GM19025 (cell line): ENCODE data around the gene TTC39B.
"Not testable (repeated sequence)": the region's sequence is repeated elsewhere in the genome, so short reads cannot be mapped to it uniquely, and the experiment has no call there.

Source experiments
- ATAC-seq: cut with Tn5 transposase; IDR thresholded peaks from one replicate; pipeline ENCODE4 v1.9.1; 2021; ENCODE audit warnings: mild to moderate bottlenecking, low read depth, moderate library complexity; ENCODE audit not compliant: unreplicated experiment

TTC39B gene

GRCh38 chr9:15271403-15271802 is 35.6 kb downstream of the TTC39B start:
- ATAC-seq = no peak

GRCh38 chr9:15268782-15269181 is 38.2 kb downstream of the TTC39B start:
- no peak for ATAC-seq

GRCh38 chr9:15268317-15268716 is 38.7 kb downstream of the TTC39B start:
- no peak for ATAC-seq

- ATAC-seq = no peak
These were observed 42.1 kb downstream of the TTC39B start for GRCh38 chr9:15264918-15265317.

GRCh38 chr9:15262581-15262980 is 44.4 kb downstream of the TTC39B start:
- no peak for ATAC-seq

- ATAC-seq = no peak
These were observed 50.6 kb downstream of the TTC39B start for GRCh38 chr9:15256426-15256825.

- no peak for ATAC-seq
These were observed 53.2 kb downstream of the TTC39B start for GRCh38 chr9:15253786-15254185.

- no peak for ATAC-seq
These were observed 53.8 kb downstream of the TTC39B start for GRCh38 chr9:15253197-15253596.

GRCh38 chr9:15249981-15250380 is 57.0 kb downstream of the TTC39B start:
- no peak for ATAC-seq

GRCh38 chr9:15249042-15249818 is 57.8 kb downstream of the TTC39B start:
- no peak for ATAC-seq

GRCh38 chr9:15248621-15249020 is 58.4 kb downstream of the TTC39B start:
- ATAC-seq = no peak

- ATAC-seq = no peak
These were observed 58.9 kb downstream of the TTC39B start for GRCh38 chr9:15248081-15248480.

- ATAC-seq = no peak
These were observed 60.3 kb downstream of the TTC39B start for GRCh38 chr9:15246708-15247107.

GRCh38 chr9:15246243-15246642 is 60.8 kb downstream of the TTC39B start:
- ATAC-seq = no peak

- ATAC-seq = no peak
These were observed 63.0 kb downstream of the TTC39B start for GRCh38 chr9:15244001-15244441.

GRCh38 chr9:15243081-15243480 is 63.9 kb downstream of the TTC39B start:
- ATAC-seq = no peak

GRCh38 chr9:15240927-15241326 is 66.1 kb downstream of the TTC39B start:
- no peak for ATAC-seq

- no peak for ATAC-seq
These were observed 67.2 kb downstream of the TTC39B start for GRCh38 chr9:15239816-15240215.

GRCh38 chr9:15238646-15239045 is 68.4 kb downstream of the TTC39B start:
- no peak for ATAC-seq

GRCh38 chr9:15235658-15236057 is 71.4 kb downstream of the TTC39B start:
- no peak for ATAC-seq

- ATAC-seq = not testable (repeated sequence)
These were observed 73.0 kb downstream of the TTC39B start for GRCh38 chr9:15233941-15234490.

GRCh38 chr9:15232706-15233280 is 74.2 kb downstream of the TTC39B start:
- ATAC-seq = not testable (repeated sequence)
